ENCODE measurements around the gene CDH6.

DNA sequence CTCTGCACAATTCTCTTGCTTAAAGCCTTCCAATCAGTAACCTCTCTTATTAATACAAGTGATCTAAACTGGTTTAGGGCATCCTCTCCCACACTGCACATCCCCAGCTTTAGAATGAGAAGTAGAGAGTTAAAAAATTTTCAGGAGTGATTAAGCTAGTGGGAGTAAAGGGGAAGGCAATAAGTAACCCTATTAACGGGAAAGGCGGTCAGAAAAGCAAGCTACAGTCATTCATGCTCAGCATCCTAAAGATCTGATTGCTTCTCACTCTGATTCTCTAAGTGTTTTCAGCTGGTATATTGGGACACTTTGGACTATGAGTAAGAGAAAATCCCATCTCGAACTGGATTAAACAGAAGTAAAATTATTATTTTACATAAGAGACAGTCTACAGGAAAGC, 15.8 kb downstream of the CDH6 start:
- TF ChIP-seq CTCF (conservative IDR thresholded peaks at IDR 0.05; ENCODE audit: low read length) (no peak), EZH2phosphoT487 (IDR thresholded peaks at IDR 0.05; ENCODE audit: borderline replicate concordance) (no peak)

Measured in Loucy (cell line).